ENCODE results near the gene SLC4A5.

The SLC4A5 gene

GRCh38 chr2:74267068-74267467 lies 76.1 kb downstream of the SLC4A5 start:
- no peaks in the 10 kb centered on the region for H3K9me2 ChIP-seq (replicated peaks; ENCODE audit: control insufficient read depth, low read length)
- H3K4me2 ChIP-seq (ENCODE audit: low read length) = peak overlapping the region; percentile 9; the same call in 1 of the 2 replicates
- H3K9me3 ChIP-seq (ENCODE audit: control insufficient read depth, insufficient read depth, low read length) = no peaks in the 10 kb centered on the region
- no peaks in the 10 kb centered on the region for H4K20me1 ChIP-seq (ENCODE audit: control insufficient read depth, insufficient read depth, low read depth, low read length)
- H3K79me2 ChIP-seq (ENCODE audit: control insufficient read depth, low read length) = no peaks in the 10 kb centered on the region
- H3K27me3 ChIP-seq (ENCODE audit: control insufficient read depth, low read length) = peaks cover 3% of the 10 kb centered on the region; the same call in 1 of the 2 replicates
- H3K36me3 ChIP-seq (ENCODE audit: control insufficient read depth, low read length) = no peaks in the 10 kb centered on the region
- no peak overlapping the region for H3K27ac ChIP-seq (ENCODE audit: low read depth, low read length)
- TF ChIP-seq EZH2phosphoT487 (IDR thresholded peaks at IDR 0.05; ENCODE audit: borderline replicate concordance, low read length) (no peak), CTCF (IDR thresholded peaks at IDR 0.05; ENCODE audit: low read depth, low read length, poor library complexity, severe bottlenecking) (peak; percentile 69)
- peaks cover 6% of the 10 kb centered on the region for H3K4me1 ChIP-seq (ENCODE audit: control insufficient read depth, low read length)
- no peak overlapping the region for H3K4me3 ChIP-seq (ENCODE audit: low read length)
- H3F3A ChIP-seq (ENCODE audit: control insufficient read depth, insufficient read depth) = 0 out of 2 replicates have a peak, but pooled peaks cover 3% of the 10 kb centered on the region

DNA sequence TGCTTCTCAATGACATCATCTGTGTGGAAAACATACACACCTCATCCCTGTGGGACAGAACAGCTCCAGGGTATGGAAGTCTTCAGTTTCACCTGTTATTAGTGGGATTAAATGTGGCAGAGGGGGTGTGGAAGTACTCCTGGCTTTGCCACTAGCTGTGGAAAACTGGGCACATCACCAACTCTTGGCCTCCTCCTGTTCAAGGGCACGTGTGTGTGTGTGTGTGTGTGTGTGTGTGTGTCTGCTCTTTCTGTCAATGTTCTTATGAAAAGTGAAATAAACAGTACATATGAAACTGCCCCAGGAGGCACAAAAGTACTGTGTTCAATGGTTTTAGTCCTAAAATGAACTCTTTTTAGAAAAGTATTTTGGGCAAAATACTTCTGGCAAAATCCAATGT lies 78.9 kb downstream of the SLC4A5 start:
- Histone ChIP-seq H3K4me2 (ENCODE audit: low read length) (no peak overlapping the region), H3K27me3 (ENCODE audit: control insufficient read depth, low read length) (0 out of 2 replicates have a peak, but pooled peaks cover 3% of the 10 kb centered on the region), H3K4me3 (ENCODE audit: low read length) (no peak overlapping the region), H3F3A (ENCODE audit: control insufficient read depth, insufficient read depth) (0 out of 2 replicates have a peak, but pooled peaks cover 3% of the 10 kb centered on the region), H3K27ac (ENCODE audit: low read depth, low read length) (no peak overlapping the region), H3K79me2 (ENCODE audit: control insufficient read depth, low read length) (no peaks in the 10 kb centered on the region), H3K9me2 (replicated peaks; ENCODE audit: control insufficient read depth, low read length) (no peaks in the 10 kb centered on the region), H3K9me3 (ENCODE audit: control insufficient read depth, insufficient read depth, low read length) (no peaks in the 10 kb centered on the region), H3K36me3 (ENCODE audit: control insufficient read depth, low read length) (no peaks in the 10 kb centered on the region), H3K4me1 (ENCODE audit: control insufficient read depth, low read length) (peaks cover 6% of the 10 kb centered on the region), H4K20me1 (ENCODE audit: control insufficient read depth, insufficient read depth, low read depth, low read length) (no peaks in the 10 kb centered on the region)
- no peak for TF ChIP-seq CTCF (IDR thresholded peaks at IDR 0.05; ENCODE audit: low read depth, low read length, poor library complexity, severe bottlenecking)
- TF ChIP-seq EZH2phosphoT487 (IDR thresholded peaks at IDR 0.05; ENCODE audit: borderline replicate concordance, low read length) = no peak

- Histone ChIP-seq H3K27ac (ENCODE audit: low read depth, low read length) (no peak overlapping the region), H3K9me3 (ENCODE audit: control insufficient read depth, insufficient read depth, low read length) (no peaks in the 10 kb centered on the region), H3F3A (ENCODE audit: control insufficient read depth, insufficient read depth) (0 out of 2 replicates have a peak, but pooled peaks cover 3% of the 10 kb centered on the region), H3K9me2 (replicated peaks; ENCODE audit: control insufficient read depth, low read length) (no peaks in the 10 kb centered on the region), H3K27me3 (ENCODE audit: control insufficient read depth, low read length) (0 out of 2 replicates have a peak, but pooled peaks cover 5% of the 10 kb centered on the region), H4K20me1 (ENCODE audit: control insufficient read depth, insufficient read depth, low read depth, low read length) (no peaks in the 10 kb centered on the region), H3K4me3 (ENCODE audit: low read length) (no peak overlapping the region), H3K4me1 (ENCODE audit: control insufficient read depth, low read length) (peaks cover 6% of the 10 kb centered on the region), H3K36me3 (ENCODE audit: control insufficient read depth, low read length) (no peaks in the 10 kb centered on the region), H3K4me2 (ENCODE audit: low read length) (no peak overlapping the region), H3K79me2 (ENCODE audit: control insufficient read depth, low read length) (no peaks in the 10 kb centered on the region)
- TF ChIP-seq EZH2phosphoT487 (IDR thresholded peaks at IDR 0.05; ENCODE audit: borderline replicate concordance, low read length) = no peak
- no peak for TF ChIP-seq CTCF (IDR thresholded peaks at IDR 0.05; ENCODE audit: low read depth, low read length, poor library complexity, severe bottlenecking)
Observed at GRCh38 chr2:74262681-74263080, 80.5 kb downstream of the SLC4A5 start.

All from DOHH2 (cell line).